ENCODE results near the gene AHCY. TPM values are rescaled to one million over a fixed set of nuclear protein-coding genes. Genes with fewer than 3 reads are reported as not detected.
"Not testable (repeated sequence)": the region's sequence is repeated elsewhere in the genome, so short reads cannot be mapped to it uniquely, and the experiment has no call there.

Gene AHCY
- total RNA-seq, 4 donors from 2014 or later = 43.7 to 88.9 (median 80.4) TPM

GRCh38 chr20:34260208-34260942 lies 42.8 kb downstream of the AHCY start:
- DNase-seq (ENCODE audit: low spot score in 2 of 2) = no peak
- H3K27ac ChIP-seq = no peak overlapping the region
- TF ChIP-seq POLR2AphosphoS5 (IDR thresholded peaks at IDR 0.05) (no peak), POLR2A (IDR thresholded peaks at IDR 0.05) (no peak), CTCF (IDR thresholded peaks at IDR 0.05) (no peak), EP300 (IDR thresholded peaks at IDR 0.05) (no peak)
- peaks cover 7% of the 10 kb centered on the region for H3K4me1 ChIP-seq
- 71% methylated on average over 5 of the region's 5 CpGs for WGBS
- H3K4me3 ChIP-seq = no peak overlapping the region
- H3K27me3 ChIP-seq = no peaks in the 10 kb centered on the region
- H3K9me3 ChIP-seq = no peaks in the 10 kb centered on the region
- no peaks in the 10 kb centered on the region for H3K36me3 ChIP-seq

GRCh38 chr20:34256629-34257124 lies 46.5 kb downstream of the AHCY start:
- no peak for DNase-seq (ENCODE audit: low spot score in 2 of 2)
- TF ChIP-seq POLR2AphosphoS5 (IDR thresholded peaks at IDR 0.05) = no peak
- no peak for TF ChIP-seq CTCF (IDR thresholded peaks at IDR 0.05)
- TF ChIP-seq POLR2A (IDR thresholded peaks at IDR 0.05) = no peak
- TF ChIP-seq EP300 (IDR thresholded peaks at IDR 0.05) = no peak
- Histone ChIP-seq H3K27me3 (no peaks in the 10 kb centered on the region), H3K36me3 (no peaks in the 10 kb centered on the region), H3K9me3 (no peaks in the 10 kb centered on the region), H3K4me1 (no peaks in the 10 kb centered on the region), H3K4me3 (no peak overlapping the region), H3K27ac (no peak overlapping the region)
- WGBS = 68% methylated on average over 5 of the region's 5 CpGs

- TF ChIP-seq POLR2A (IDR thresholded peaks at IDR 0.05) (no peak), EP300 (IDR thresholded peaks at IDR 0.05) (no peak), CTCF (IDR thresholded peaks at IDR 0.05) (no peak), POLR2AphosphoS5 (IDR thresholded peaks at IDR 0.05) (no peak)
- Histone ChIP-seq H3K9me3 (no peaks in the 10 kb centered on the region), H3K4me1 (no peaks in the 10 kb centered on the region), H3K27me3 (no peaks in the 10 kb centered on the region), H3K36me3 (no peaks in the 10 kb centered on the region), H3K27ac (no peak overlapping the region), H3K4me3 (no peak overlapping the region)
- no peak for DNase-seq (ENCODE audit: low spot score in 2 of 2)
- 78% methylated on average over 1 of the region's 1 CpG for WGBS
Observed at GRCh38 chr20:34254979-34255378, 48.2 kb downstream of the AHCY start.

GRCh38 chr20:34252431-34253086 lies 50.6 kb downstream of the AHCY start:
- not testable (repeated sequence) for H3K27ac ChIP-seq; DNase-seq (ENCODE audit: low spot score in 2 of 2); H3K9me3 ChIP-seq; H3K4me3 ChIP-seq; H3K4me1 ChIP-seq; H3K27me3 ChIP-seq; H3K36me3 ChIP-seq
- WGBS = 80% methylated on average over 7 of the region's 7 CpGs

GRCh38 chr20:34251619-34252018 lies 51.5 kb downstream of the AHCY start:
- no peak for TF ChIP-seq CTCF (IDR thresholded peaks at IDR 0.05)
- TF ChIP-seq POLR2AphosphoS5 (IDR thresholded peaks at IDR 0.05) = no peak
- TF ChIP-seq POLR2A (IDR thresholded peaks at IDR 0.05) = no peak
- TF ChIP-seq EP300 (IDR thresholded peaks at IDR 0.05) = no peak
- WGBS = 98% methylated on average over 2 of the region's 2 CpGs
- Histone ChIP-seq H3K4me1 (no peaks in the 10 kb centered on the region), H3K9me3 (no peaks in the 10 kb centered on the region), H3K4me3 (no peak overlapping the region), H3K27ac (no peak overlapping the region), H3K27me3 (no peaks in the 10 kb centered on the region), H3K36me3 (no peaks in the 10 kb centered on the region)
- DNase-seq (ENCODE audit: low spot score in 2 of 2) = no peak
